Type B pancreatic cell (in vitro differentiated cells): Measurements from ENCODE around the gene PNPLA4. TPM values are rescaled to one million over a fixed set of nuclear protein-coding genes. Genes with fewer than 3 reads are reported as not detected.

Experiments
- DNase-seq: peaks from one replicate; pipeline ENCODE4 v3.0.0; 2021; ENCODE audit warnings: mixed read lengths; ENCODE audit not compliant: unreplicated experiment; ENCODE audit errors: extremely low spot score
- H3K27ac Mint-ChIP-seq: 2 replicates; pipeline ENCODE4 v1.8.0; 2021; ENCODE audit warnings: mild to moderate bottlenecking, mixed read lengths
- H3K27me3 Mint-ChIP-seq: 2 replicates; pipeline ENCODE4 v1.8.0; 2021; ENCODE audit warnings: mixed read lengths
- H3K36me3 Mint-ChIP-seq: 2 replicates; pipeline ENCODE4 v1.8.0; 2021; ENCODE audit warnings: mixed read lengths
- H3K4me1 Mint-ChIP-seq: one replicate; pipeline ENCODE4 v1.8.0; 2021; ENCODE audit warnings: mixed read lengths; ENCODE audit not compliant: unreplicated experiment
- H3K4me3 Mint-ChIP-seq: 2 replicates; pipeline ENCODE4 v1.8.0; 2021; ENCODE audit warnings: mild to moderate bottlenecking, mixed read lengths
- H3K9me3 Mint-ChIP-seq: 2 replicates; pipeline ENCODE4 v1.8.0; 2021; ENCODE audit warnings: mixed read lengths
- CTCF ChIP-seq: fragments of 200-600 bp; sonication (generic); conservative IDR thresholded peaks from 2 replicates; pipeline ENCODE4 v1.5.0; 2021; ENCODE audit warnings: antibody characterized with exemption, mild to moderate bottlenecking
- long read RNA-seq: library from polyadenylated mRNA; unstranded; transcript quantifications from one replicate; pipeline ENCODE4 v2.0.0, GENCODE V29; 2020
- total RNA-seq: library from RNA; stranded (reverse); gene quantifications from 2 replicates; pipeline ENCODE4 v1.2.1, GENCODE V29; 2021; ENCODE audit warnings: low replicate concordance

PNPLA4 gene
- total RNA-seq: 19.3 and 23.6 TPM in 2 replicates
- long read RNA-seq, transcript PNPLA4-201 (7 exons, 3,372 nt): major isoform, 28 of 32 reads
- long read RNA-seq, partial matches to known transcripts: 1 of 32 reads
- long read RNA-seq, other reads (novel, unspliced or antisense): 3 of 32 reads

- Mint-ChIP-seq H3K27me3 (no peaks in the 10 kb centered on the region), H3K36me3 (peaks cover 3% of the 10 kb centered on the region), H3K4me3 (peak within 1 kb of the TSS; percentile 97), H3K4me1 (peaks cover 9% of the 10 kb centered on the region), H3K27ac (peak within 1 kb of the TSS; percentile 97), H3K9me3 (no peaks in the 10 kb centered on the region)
- TF ChIP-seq CTCF: peak; percentile 50
- DNase-seq: peak; percentile 81
These were observed at the start of gene PNPLA4 for GRCh38 chrX:7927259-7928167. Gene PNPLA4, minus strand, starts transcription at chrX:7927413. Its CDS starts 1,294 bp downstream, at chrX:7926119.

- DNase-seq: no peak
- H3K27ac Mint-ChIP-seq: no peak overlapping the region
- H3K4me3 Mint-ChIP-seq: no peak overlapping the region
- H3K9me3 Mint-ChIP-seq: peaks cover 6% of the 10 kb centered on the region
- no peaks in the 10 kb centered on the region for H3K27me3 Mint-ChIP-seq
- TF ChIP-seq CTCF: no peak
- H3K4me1 Mint-ChIP-seq: no peaks in the 10 kb centered on the region
- no peaks in the 10 kb centered on the region for H3K36me3 Mint-ChIP-seq
These were observed 45.4 kb upstream of the PNPLA4 start for GRCh38 chrX:7972586-7972985.

GRCh38 chrX:7970428-7970827, 43.2 kb upstream of the PNPLA4 start:
- Mint-ChIP-seq H3K27ac (no peak overlapping the region), H3K27me3 (no peaks in the 10 kb centered on the region), H3K36me3 (no peaks in the 10 kb centered on the region), H3K4me1 (no peaks in the 10 kb centered on the region), H3K4me3 (no peak overlapping the region), H3K9me3 (peaks cover 6% of the 10 kb centered on the region)
- no peak for DNase-seq
- TF ChIP-seq CTCF: no peak

GRCh38 chrX:7965436-7965835, 38.2 kb upstream of the PNPLA4 start:
- H3K27me3 Mint-ChIP-seq: no peaks in the 10 kb centered on the region
- no peak overlapping the region for H3K4me3 Mint-ChIP-seq
- H3K9me3 Mint-ChIP-seq: peaks cover 6% of the 10 kb centered on the region
- H3K27ac Mint-ChIP-seq: no peak overlapping the region
- TF ChIP-seq CTCF: no peak
- no peak for DNase-seq
- H3K4me1 Mint-ChIP-seq: no peaks in the 10 kb centered on the region
- H3K36me3 Mint-ChIP-seq: no peaks in the 10 kb centered on the region

- H3K4me3 Mint-ChIP-seq: no peak overlapping the region
- H3K27me3 Mint-ChIP-seq: no peaks in the 10 kb centered on the region
- no peak for TF ChIP-seq CTCF
- H3K4me1 Mint-ChIP-seq: no peaks in the 10 kb centered on the region
- peaks cover 8% of the 10 kb centered on the region for H3K9me3 Mint-ChIP-seq
- DNase-seq: no peak
- H3K27ac Mint-ChIP-seq: no peak overlapping the region
- no peaks in the 10 kb centered on the region for H3K36me3 Mint-ChIP-seq
These were observed 33.0 kb upstream of the PNPLA4 start for GRCh38 chrX:7960246-7960645.
